MCF 10A (cell line): Measurements from ENCODE around the gene NMD3. TPM values are rescaled to one million over a fixed set of nuclear protein-coding genes. Genes with fewer than 3 reads are reported as not detected.
"Not testable (repeated sequence)": the region's sequence is repeated elsewhere in the genome, so short reads cannot be mapped to it uniquely, and the experiment has no call there.

ENCODE experiments used
- BruUV-seq: library from RNA; stranded (reverse); fragments of 400-500 nt; replicated peaks from 2 replicates; lab custom pipeline; 2021; lab: Mats Ljungman, UMichigan
- CTCF ChIA-PET: fragments of 300-600 bp; sonication (Branson Sonifier 250); formaldehyde crosslinking; extraction: SDS; loops from one replicate; lab custom pipeline; 2021; ENCODE audit warnings: antibody characterized with exemption, inconsistent platforms; lab: Yijun Ruan, JAX
- POLR2A ChIA-PET: fragments of 300-600, 350-650 bp; sonication (Branson Sonifier 250); formaldehyde crosslinking; extraction: SDS; loops from one replicate; lab custom pipeline; 2020; ENCODE audit warnings: antibody characterized with exemption, inconsistent platforms; lab: Yijun Ruan, JAX
- DNase-seq: peaks from one replicate; pipeline ENCODE4 v3.0.0-alpha.2; 2018; ENCODE audit not compliant: unreplicated experiment
- H3K27ac Mint-ChIP-seq: one replicate; pipeline ENCODE4 v1.8.0; 2022; ENCODE audit warnings: mild to moderate bottlenecking, low read depth, mixed read lengths; ENCODE audit not compliant: unreplicated experiment
- H3K27me3 Mint-ChIP-seq: one replicate; pipeline ENCODE4 v1.8.0; 2022; ENCODE audit warnings: mixed read lengths; ENCODE audit not compliant: insufficient read depth, unreplicated experiment
- H3K36me3 Mint-ChIP-seq: one replicate; pipeline ENCODE4 v1.8.0; 2022; ENCODE audit warnings: mild to moderate bottlenecking, moderate library complexity, mixed read lengths; ENCODE audit not compliant: insufficient read depth, unreplicated experiment
- H3K4me1 Mint-ChIP-seq: one replicate; pipeline ENCODE4 v1.8.0; 2022; ENCODE audit warnings: mixed read lengths; ENCODE audit not compliant: insufficient read depth, unreplicated experiment
- H3K4me3 Mint-ChIP-seq: one replicate; pipeline ENCODE4 v1.8.0; 2022; ENCODE audit warnings: mild to moderate bottlenecking, moderate library complexity, mixed read lengths; ENCODE audit not compliant: unreplicated experiment
- H3K9me3 Mint-ChIP-seq: one replicate; pipeline ENCODE4 v1.8.0; 2022; ENCODE audit warnings: mixed read lengths; ENCODE audit not compliant: unreplicated experiment
- intact Hi-C: fragments of 100-400 bp; cut with micrococcal nuclease; formaldehyde crosslinking; loops from 2 replicates; pipeline ENCODE4 v1.14.1; 2022
- total RNA-seq: library from RNA; stranded (reverse); gene quantifications from 2 replicates; pipeline ENCODE4 v1.2.3, GENCODE V29; 2022
- TF ChIP-seq, protein P1 (sequence below): fragments of 200-600 bp; IDR thresholded peaks from one replicate; pipeline ENCODE4 v1.8.0; 2022; ENCODE audit warnings: antibody characterized with exemption, mild to moderate bottlenecking; ENCODE audit not compliant: unreplicated experiment

The NMD3 gene
- total RNA-seq, 1 experiment from 2014 or later = 84.6 TPM

DNA sequence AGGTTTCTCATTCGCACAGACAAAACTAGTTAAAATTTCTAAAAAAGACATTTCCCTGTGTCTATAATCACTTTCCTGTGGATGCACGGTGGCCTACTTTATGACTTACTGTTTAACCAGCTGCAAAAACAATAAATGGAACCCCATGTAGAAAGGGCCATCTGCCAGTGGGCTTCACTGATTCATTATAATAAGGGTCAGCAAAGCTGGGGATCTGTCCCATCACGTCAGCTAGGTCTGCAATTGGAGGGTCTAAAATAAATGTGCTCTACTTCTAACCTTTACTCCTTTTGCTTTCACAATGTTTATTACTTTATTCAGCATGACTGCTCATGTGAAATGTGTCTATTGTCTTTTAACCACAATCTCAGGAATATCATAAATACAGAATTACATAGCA is 43.1 kb upstream of the NMD3 start:
- H3K36me3 Mint-ChIP-seq = no peaks in the 10 kb centered on the region
- H3K4me3 Mint-ChIP-seq = no peak overlapping the region
- no peaks in the 10 kb centered on the region for H3K27me3 Mint-ChIP-seq
- peaks cover 11% of the 10 kb centered on the region for H3K9me3 Mint-ChIP-seq
- BruUV-seq = no TSS peak
- no peaks in the 10 kb centered on the region for H3K4me1 Mint-ChIP-seq
- TF ChIP-seq, protein P1, sequence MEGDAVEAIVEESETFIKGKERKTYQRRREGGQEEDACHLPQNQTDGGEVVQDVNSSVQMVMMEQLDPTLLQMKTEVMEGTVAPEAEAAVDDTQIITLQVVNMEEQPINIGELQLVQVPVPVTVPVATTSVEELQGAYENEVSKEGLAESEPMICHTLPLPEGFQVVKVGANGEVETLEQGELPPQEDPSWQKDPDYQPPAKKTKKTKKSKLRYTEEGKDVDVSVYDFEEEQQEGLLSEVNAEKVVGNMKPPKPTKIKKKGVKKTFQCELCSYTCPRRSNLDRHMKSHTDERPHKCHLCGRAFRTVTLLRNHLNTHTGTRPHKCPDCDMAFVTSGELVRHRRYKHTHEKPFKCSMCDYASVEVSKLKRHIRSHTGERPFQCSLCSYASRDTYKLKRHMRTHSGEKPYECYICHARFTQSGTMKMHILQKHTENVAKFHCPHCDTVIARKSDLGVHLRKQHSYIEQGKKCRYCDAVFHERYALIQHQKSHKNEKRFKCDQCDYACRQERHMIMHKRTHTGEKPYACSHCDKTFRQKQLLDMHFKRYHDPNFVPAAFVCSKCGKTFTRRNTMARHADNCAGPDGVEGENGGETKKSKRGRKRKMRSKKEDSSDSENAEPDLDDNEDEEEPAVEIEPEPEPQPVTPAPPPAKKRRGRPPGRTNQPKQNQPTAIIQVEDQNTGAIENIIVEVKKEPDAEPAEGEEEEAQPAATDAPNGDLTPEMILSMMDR = no peak
- H3K27ac Mint-ChIP-seq = no peak overlapping the region
- POLR2A ChIA-PET = no interaction called here
- CTCF ChIA-PET = interaction anchor here (1.0 to 1.1 kb wide), 3 partner anchors 81 to 491 kb away, joined by 3 read pairs; no protein-coding TSS in a partner anchor
- intact Hi-C loops = no loop called here
- DNase-seq = no peak

DNA sequence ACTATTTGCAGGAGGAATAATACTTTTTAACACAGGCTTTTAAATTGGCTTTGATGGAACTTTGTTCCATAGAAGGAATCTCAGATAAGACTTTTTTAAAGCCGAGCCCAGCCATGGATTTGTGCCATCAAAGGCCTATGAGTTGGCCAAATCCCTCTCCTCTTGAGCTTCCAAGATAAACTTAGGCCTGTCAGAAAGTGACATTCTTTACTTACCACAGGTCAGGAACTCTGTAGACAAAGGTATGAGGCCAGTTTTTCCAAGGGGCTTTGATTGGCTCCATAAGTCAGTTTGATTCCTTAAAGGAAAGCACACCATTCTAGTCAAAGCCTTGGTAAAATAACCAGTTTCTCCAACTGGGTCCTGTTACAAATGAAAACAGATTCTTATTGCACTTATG is 39.7 kb upstream of the NMD3 start:
- H3K27ac Mint-ChIP-seq, H3K4me3 Mint-ChIP-seq, H3K9me3 Mint-ChIP-seq, H3K4me1 Mint-ChIP-seq, CTCF ChIA-PET, DNase-seq, H3K36me3 Mint-ChIP-seq, intact Hi-C loops, H3K27me3 Mint-ChIP-seq, BruUV-seq: not testable (repeated sequence)
- POLR2A ChIA-PET = interaction anchor here (0.6 kb wide), 1 partner anchor 15 kb away, joined by 3 read pairs; no protein-coding TSS in a partner anchor

DNA sequence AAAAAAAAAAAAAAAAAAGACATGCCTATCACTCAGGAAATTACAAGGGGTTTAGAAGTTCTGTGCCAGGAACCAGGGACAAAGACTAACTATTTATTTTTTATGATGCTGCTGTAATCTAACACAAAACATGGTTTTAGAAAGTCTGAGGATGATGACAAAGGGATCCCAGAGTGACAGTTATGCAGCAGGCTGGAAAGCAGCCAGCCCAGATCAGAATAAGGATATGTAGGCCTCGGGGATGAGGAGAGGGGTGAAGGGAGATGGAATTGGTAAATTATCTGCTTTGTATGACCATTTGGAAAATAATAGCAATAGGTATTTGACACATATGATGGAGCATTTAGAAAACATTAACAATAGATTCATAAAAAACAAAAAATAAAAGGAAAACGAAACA is 34.1 kb upstream of the NMD3 start:
- POLR2A ChIA-PET = no interaction called here
- Mint-ChIP-seq H3K4me3 (no peak overlapping the region), H3K9me3 (no peaks in the 10 kb centered on the region), H3K36me3 (no peaks in the 10 kb centered on the region), H3K27me3 (no peaks in the 10 kb centered on the region), H3K4me1 (no peaks in the 10 kb centered on the region), H3K27ac (no peak overlapping the region)
- CTCF ChIA-PET = no interaction called here
- TF ChIP-seq, protein P1 = no peak
- intact Hi-C loops = no loop called here
- DNase-seq = no peak
- BruUV-seq = no TSS peak

DNA sequence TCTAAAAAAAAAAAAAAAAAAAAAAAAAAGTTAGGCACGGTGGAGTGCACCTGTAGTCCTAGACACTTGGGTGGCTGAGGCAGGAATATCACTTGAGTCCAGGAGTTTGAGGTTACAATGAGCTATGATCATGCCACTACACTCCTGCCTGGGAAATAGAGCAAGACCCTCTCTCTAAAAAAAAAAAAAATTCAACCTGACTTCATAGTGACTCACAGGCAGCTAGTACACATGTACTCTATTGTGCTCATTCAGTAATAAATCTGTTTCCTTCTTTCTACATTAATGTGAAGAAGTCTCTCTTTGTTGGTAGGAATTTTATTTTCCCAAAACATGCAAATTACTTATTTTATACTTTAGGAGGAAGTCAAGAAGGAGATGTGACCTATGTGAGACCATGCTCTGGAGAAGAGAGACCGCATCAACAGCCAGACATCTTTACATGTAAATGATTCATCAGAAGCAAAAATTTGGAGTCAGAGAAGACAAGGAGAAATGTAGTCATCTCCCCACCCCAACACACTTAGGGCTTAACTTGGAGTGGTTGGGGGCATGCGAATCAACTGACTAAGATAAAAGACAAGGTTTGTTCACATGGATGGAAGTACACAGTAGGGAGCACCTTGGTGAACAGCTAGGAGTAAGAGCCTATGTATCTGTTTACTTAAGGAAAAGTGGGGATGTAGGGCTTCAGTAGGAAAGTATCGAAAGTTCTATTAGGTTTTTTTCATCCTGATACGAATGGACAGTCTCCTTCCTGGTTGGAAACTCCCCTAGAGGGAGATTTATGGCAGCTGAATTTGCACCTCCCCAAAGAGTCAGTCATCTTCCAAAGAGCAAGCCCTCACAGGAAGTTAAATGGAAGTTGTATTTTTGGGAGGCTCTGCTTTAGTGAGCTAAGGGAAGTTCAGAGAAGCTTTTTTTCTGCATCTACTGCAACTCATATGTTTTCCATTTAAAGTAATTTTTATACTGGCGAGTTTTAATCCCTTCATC is 23.0 kb upstream of the NMD3 start:
- no peak overlapping the region for H3K27ac Mint-ChIP-seq
- no peaks in the 10 kb centered on the region for H3K4me1 Mint-ChIP-seq
- intact Hi-C loops = no loop called here
- H3K27me3 Mint-ChIP-seq = no peaks in the 10 kb centered on the region
- TF ChIP-seq, protein P1 = no peak
- no peaks in the 10 kb centered on the region for H3K36me3 Mint-ChIP-seq
- DNase-seq = no peak
- BruUV-seq = no TSS peak
- no peak overlapping the region for H3K4me3 Mint-ChIP-seq
- CTCF ChIA-PET = no interaction called here
- H3K9me3 Mint-ChIP-seq = peaks cover 7% of the 10 kb centered on the region
- POLR2A ChIA-PET = no interaction called here
